ENCODE data around the gene UBE2D2.

- TF ChIP-seq CTCF (IDR thresholded peaks at IDR 0.05) (no peak), POLR2A (IDR thresholded peaks at IDR 0.05; ENCODE audit: low read depth) (no peak)
These were observed 9.8 kb upstream of the UBE2D2 start for GRCh38 chr5:139551191-139551889.

Data from esophagus muscularis mucosa (tissue), 3 donors.